Right renal cortex interstitium (tissue), 3 donors: ENCODE measurements around the gene ARHGEF37. TPM values are rescaled to one million over a fixed set of nuclear protein-coding genes. Genes with fewer than 3 reads are reported as not detected.

Source experiments
- DNase-seq, 3 donors: peaks; one replicate each; pipeline ENCODE4 v3.0.0-alpha.2; 2013; ENCODE audit warnings: low read depth in 3 of 3, low spot score in 2 of 3
- polyA plus RNA-seq, 3 donors: library from polyadenylated mRNA; unstranded; fragments of 120-200 nt; gene quantifications; one replicate each; pipeline ENCODE4 v1.2.1, GENCODE V29; 2013; ENCODE audit not compliant: insufficient read length in 3 of 3

ARHGEF37 gene
- polyA plus RNA-seq, 3 donors = 5.2 to 6.9 (median 5.6) TPM

GRCh38 chr5:149622466-149622865 is 41.2 kb downstream of the ARHGEF37 start:
- DNase-seq = no peak

DNA sequence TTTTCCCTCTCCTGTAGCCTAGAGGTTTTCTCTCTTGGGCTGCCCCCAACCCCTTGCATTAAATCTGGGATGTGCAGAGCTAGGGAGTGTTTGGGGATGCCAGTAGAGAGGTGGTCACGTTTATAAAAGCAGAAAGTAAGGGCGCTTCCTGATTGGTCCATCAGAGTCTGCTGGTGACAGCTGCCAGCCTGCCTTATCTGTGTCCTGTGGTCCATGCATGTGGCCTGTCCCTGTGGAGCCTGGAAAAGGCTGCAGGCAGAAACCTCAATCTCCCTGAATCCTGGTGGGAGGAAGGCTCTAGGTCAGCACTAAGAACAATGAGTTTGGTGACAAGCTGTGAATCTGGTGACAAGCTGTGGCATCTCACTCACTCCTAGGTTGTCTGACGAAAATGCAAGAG is 42.2 kb downstream of the ARHGEF37 start:
- DNase-seq = no peak

- no peak for DNase-seq
Observed at GRCh38 chr5:149627070-149627469, 45.8 kb downstream of the ARHGEF37 start.

DNA sequence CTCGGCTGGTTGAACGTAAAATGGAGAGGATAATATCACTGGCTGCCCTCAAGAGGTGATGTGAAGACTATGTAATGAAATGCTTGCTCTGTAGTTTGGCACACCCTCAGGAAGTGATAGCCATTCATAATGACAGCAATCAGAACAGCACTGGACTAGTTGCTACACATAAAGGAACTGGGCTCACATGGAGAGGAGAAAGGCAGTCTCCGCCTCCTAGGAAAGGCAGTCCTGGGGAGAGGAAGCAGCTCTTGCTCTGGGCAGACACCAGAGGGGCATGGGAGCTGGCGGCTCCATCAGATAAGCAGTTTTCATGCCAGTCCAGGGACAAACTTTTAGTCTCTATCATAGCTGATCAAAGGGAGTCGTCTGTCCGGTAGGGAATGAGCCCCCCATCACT is 46.9 kb downstream of the ARHGEF37 start:
- no peak for DNase-seq

DNA sequence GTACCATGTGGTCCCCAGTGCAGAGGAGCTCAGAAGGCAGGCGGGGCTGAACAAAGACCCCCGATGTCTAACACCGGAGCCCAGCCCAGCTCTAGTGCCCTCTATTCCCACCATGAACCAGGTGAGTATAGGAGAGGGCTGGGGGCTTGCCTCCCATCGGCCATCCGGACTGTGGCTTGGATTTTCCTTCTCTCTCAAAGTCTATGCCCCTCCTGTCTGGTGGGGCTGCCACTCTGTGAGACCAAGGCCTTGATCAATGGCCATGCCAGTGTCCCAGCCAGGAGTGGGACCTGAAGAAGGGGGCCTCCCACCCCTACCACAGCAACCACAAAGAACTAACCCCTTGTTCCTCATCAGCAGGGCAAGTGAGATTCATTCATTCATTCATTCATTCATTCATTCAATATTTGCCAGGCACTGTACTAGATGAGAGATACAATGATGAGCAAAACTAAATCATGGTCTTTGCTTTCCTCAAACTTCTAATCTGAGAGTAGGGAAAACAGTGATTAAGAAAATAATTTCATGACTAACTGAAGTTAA is 47.6 kb downstream of the ARHGEF37 start:
- no peak for DNase-seq

DNA sequence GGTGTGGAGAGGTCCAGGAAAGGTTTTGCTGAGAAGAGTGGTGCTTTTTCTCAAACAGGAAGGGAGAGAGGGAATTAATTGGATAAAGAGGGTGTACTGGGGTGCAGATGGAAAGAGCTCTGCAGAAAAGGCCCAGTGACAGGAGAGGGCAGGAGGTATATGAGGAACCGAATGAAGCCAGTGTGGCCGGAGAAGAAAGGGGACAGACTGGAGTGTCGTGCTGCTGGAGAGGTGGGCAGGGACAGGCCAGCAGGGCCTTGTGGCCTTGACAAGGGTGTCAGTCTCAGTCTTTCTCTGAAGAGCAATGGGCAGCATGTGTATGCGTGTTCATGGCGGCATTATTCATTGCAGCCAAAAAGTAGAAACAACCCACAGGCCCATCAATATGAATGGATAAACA is 48.1 kb downstream of the ARHGEF37 start:
- no peak for DNase-seq

DNA sequence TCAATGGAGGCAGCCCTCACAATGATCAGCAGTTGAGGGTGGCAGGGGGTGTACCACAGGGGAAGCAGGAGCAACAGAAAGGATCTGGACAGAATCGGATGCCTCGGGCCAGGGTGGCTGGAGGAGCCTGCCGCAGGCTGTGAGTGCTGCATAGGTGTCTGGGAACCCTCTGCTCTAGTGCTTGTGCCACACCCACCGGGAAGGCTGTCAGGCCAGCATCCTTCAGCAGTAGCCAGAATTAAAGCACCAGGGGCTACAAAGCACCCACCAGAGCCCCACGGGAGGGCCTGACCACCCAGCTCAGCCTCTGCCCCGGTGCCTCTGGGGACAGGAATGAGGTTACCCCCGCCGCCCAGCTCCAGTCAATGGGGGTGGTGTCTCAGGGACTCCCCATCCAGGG is 49.0 kb downstream of the ARHGEF37 start:
- no peak for DNase-seq

DNA sequence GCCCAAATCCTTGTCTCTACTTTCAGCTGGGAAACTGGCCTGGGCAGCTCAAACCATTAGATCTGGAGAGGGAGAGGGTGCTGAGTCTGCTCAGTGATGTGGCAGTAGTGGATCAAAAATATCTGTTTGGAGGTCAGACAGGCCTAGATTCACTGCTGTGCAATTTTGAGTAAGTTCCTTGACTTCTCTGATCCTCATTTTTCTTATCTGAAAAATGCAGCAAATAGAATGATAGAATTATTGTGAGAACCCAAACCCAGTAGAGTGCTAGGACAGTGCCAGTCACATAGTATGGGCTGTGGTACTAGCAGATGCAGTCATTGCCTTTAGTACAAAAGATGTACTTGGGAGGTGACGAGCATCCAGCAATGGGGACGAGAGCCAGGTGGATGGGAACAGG is 50.2 kb downstream of the ARHGEF37 start:
- DNase-seq = no peak

DNA sequence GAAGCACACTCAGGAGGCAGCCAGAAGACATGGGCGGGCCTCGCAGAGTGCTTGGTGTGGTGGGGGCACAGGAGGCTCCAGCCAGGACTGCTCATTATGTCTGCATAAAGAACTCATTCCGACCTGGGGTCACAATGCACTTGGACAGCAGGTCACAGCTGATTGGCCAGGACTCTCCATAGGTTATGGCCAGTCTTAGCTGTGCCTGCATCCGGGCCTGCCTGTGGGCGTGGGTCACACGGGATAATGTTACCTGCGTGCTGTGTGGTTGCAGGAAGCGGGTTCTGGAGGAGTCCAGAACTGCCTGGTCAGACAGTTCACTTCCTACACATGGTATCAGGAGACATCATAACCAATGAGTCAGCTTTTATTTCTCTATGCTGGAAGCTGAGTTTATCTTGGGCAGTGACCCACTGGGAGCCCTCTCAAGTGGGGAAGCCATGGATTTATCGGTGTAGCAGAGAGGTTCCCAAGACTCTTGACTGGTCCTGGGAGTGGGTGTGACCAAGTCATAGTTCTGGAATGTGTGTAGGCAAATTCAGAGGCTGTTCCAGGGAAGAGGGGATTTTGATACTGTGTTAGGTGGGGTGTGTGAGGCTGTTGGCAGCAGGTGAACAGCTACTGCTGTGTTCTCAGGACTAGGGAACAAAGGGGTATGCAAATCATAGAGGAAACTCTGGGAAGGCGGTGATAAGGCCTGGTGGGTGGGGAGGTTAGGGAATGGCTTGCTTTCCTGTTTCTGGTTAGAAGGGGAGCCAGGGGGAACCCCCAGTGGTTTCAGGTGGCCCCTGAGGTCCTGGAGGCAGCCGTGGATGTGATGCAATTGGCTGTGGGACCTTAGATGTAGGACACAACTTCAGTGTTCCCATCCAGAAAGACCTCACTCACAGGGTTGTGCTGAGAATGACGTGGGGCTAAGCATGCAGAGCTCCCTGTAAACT is 51.3 kb downstream of the ARHGEF37 start:
- DNase-seq = no peak

- no peak for DNase-seq
Observed at GRCh38 chr5:149633476-149634350, 52.4 kb downstream of the ARHGEF37 start.

- no peak for DNase-seq
Observed at GRCh38 chr5:149635394-149635793, 54.1 kb downstream of the ARHGEF37 start.

DNA sequence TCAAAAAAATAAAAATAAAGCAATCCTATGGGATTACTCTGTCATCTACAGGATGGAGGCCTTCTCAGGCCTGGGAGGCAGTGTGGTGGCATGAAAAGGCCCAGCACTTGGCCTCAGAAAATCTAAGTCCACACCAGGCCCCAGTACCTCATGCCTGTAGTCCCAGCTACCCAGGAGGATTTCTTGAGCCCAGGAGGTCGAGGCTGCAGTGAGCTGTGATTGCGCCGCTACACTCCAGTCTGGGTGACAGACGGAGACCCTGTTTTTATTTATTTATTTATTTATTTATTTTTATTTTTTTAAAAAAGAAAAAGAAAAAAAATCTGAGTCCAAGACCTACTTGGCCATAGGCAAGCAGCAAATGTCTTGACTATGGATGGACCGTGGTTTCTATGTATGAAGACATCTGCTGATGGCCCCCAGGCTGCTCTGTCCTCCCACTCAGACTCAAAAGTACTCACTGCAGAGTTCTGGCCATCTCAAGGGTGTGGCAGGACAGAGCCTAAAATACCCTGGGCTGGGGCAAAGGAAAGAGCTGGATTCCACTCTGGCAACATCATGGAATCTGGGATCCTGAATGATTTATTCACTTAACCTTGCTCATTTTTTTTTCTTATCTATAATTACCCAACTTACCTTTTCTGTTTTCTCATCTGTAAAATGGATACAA is 55.0 kb downstream of the ARHGEF37 start:
- no peak for DNase-seq

GRCh38 chr5:149636861-149637246 is 55.6 kb downstream of the ARHGEF37 start:
- no peak for DNase-seq

DNA sequence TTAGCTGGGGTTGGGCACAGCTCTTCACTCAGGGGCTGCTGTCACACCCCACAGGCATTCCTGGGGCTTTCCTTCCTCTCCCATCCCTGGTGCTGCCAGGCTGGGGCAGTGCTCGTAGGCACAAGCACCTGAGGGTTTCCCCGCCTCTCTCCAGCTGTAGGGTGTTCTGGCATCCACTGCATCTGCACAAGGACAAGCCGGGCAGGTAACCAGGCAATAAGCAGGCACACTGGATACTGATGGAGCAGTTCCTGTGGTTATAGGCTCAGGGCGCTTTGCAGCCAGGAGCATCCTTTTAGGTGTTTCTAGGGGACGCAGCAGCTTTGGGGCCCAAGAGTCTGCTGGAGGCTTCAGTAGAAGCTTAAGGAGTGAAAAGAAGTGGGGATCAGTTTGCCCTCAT is 56.8 kb downstream of the ARHGEF37 start:
- no peak for DNase-seq

- no peak for DNase-seq
Observed at GRCh38 chr5:149638546-149639241, 57.4 kb downstream of the ARHGEF37 start.

DNA sequence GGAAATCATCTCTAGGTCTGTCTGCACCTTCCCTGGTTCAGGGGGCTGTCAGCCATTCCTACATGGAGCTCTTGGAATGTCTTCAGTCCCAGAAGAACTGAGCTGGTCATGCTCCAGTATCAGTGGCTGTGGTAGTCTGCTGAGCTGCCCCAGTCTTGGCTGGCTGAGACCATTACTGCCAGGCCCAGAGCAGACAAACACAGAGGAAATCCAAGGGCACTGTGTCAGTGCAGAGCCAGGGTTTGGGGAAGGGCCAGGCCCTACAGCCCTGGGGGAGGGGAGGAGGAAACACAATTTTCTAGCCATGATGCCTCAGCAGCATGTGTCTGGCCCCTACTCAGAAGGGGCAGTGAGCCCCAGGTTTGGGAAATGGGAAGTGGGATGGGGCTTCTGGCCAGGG is 58.4 kb downstream of the ARHGEF37 start:
- DNase-seq = no peak

DNA sequence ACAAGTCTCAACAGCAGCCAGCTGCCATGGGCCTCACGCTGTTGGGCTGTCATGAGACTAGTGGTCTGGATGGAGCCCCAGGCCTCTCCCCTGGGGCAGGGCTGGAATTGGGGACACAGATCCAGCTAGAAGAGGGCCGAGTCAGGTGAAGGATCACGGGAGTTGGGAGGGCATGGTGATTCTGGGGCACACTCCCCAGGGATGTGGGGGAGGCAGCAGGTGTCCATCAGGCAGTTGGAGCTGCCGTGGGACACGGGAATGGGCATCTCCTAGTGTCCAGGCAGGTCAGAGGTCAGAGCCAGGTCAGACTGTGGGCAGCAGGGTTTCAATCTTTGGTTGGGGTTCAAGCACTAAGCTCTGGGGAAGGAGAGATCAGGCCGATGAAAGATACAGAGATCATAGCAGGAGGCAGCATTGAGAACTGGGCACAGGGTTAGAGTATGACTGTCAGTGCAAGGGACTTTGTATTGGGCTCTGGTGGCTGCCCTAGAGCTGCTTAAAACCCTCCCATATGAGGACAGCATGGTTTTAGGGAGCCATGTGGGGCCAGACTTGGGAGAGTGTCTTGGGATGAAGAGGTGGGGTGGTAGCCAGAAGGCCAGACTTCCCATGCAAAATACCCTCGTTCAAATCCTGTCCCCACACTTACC is 59.2 kb downstream of the ARHGEF37 start:
- DNase-seq = no peak

GRCh38 chr5:149641000-149641576 is 59.8 kb downstream of the ARHGEF37 start:
- no peak for DNase-seq

DNA sequence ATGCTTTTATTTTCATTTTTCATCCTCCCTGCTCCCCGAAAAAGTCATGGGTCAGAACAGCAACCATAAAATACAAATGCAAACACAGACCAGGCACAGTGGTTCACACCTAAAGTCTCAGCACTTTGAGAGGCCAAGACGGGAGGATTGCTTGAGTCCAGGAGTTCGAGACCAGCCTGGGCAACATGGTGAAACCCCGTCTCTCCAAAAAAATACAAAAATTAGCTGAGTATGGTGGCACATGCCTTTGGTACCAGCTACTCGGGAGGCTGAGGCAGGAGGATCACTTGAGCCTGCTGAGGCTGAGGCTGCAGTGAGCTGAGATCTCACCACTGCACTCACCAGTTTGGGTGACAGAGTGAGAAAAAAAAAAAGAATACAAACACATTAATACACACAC is 60.3 kb downstream of the ARHGEF37 start:
- no peak for DNase-seq
